HG03558 (cell line): Measurements from ENCODE around the gene FCAMR.
"Not testable (repeated sequence)": the region's sequence is repeated elsewhere in the genome, so short reads cannot be mapped to it uniquely, and the experiment has no call there.

ENCODE experiments used
- ATAC-seq: cut with Tn5 transposase; IDR thresholded peaks from one replicate; pipeline ENCODE4 v1.9.1; 2021; ENCODE audit warnings: moderate number of reproducible peaks; ENCODE audit not compliant: unreplicated experiment; ENCODE audit errors: extremely low read depth

Gene FCAMR

GRCh38 chr1:206939841-206940587 is 30.2 kb downstream of the FCAMR start:
- no peak for ATAC-seq

GRCh38 chr1:206939131-206939530 is 31.1 kb downstream of the FCAMR start:
- no peak for ATAC-seq

DNA sequence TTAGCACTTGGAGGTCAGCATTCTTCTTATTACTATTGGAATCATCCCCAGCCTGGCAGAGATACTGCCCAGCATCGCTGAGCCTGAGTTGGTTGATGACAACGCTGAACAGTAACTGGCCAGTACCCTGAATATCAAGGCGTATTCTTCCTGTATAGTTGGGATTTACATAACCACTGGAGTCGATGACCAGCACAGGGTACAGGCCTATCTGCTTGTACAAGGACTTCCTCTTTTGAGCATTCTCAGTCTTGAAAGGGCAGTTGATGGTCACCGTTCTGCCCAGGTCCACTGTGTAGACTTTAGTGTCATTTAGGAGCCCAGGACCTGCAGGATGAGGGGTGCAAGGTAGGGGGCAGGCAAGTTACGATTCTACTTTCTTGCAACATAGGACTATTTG is 32.8 kb downstream of the FCAMR start:
- no peak for ATAC-seq

DNA sequence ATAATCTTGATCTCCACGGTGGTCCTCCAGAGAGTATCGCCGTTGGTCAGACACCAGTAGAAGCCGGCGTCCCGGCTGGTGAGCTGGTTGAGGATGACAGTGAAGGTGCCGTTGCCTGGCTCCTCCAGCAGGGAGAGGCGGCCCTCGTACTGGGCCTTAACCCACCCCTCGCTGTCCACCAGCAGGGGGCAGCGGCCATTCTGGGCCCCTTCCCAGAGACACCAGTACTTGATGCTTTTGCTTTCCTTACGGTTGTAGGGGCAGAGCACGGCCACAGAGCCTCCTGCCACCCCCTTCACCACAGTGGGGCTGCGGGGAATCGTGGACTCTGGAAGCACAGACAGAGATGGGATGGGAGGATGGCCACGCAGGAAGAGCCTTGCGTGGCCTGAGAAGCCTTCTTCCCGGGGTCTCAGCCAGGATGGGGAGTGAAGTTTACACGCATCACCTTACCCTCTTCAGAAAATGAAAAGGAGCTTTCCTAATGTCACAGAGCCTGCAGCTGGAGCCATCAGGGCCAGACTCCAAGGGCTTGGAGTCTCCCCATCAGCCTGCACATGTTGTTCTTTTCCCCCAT is 34.7 kb downstream of the FCAMR start:
- no peak for ATAC-seq

- no peak for ATAC-seq
Measured at GRCh38 chr1:206933333-206933945, 36.8 kb downstream of the FCAMR start.

DNA sequence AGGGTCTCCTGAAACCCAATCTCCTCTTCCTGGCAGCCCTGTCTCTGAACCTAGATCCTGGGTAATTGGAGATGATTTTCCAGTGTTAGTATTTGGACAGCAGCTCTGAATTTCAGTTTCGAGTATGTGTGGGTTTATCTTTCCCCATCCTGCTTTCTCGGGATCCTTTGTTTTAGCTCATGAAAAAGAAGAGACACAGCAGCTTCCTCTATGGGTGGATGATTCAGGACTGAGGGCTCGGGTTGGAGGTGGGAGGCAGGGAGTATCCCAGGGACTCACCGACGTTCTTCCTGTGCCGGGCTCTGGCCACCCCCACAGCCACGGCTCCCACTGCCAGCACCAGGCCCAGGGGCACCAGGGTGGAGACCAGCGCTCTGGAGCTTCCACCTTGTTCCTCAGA is 38.1 kb downstream of the FCAMR start:
- no peak for ATAC-seq

DNA sequence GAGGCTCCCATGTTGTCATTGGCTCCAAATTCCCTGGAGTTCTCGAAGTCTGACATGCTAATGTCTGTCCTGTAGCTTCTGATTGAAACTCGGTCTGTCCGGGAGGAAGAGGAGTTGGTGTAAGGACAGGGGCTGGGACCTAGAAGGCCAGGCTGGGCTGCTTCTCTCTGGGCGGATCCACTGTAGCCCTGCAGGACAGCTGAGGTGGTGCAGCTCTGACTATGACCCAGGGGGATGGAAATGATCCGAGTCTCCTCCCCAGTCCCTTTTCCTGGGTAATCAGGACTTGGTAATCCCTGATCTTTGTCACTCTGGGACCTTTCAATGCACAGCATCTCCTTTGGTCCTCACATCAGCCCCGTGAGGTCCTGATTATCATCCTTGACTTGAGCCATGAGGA is 38.6 kb downstream of the FCAMR start:
- ATAC-seq, result no peak

- peak; percentile 54 for ATAC-seq
Measured at GRCh38 chr1:206930210-206930798, 40.0 kb downstream of the FCAMR start.

DNA sequence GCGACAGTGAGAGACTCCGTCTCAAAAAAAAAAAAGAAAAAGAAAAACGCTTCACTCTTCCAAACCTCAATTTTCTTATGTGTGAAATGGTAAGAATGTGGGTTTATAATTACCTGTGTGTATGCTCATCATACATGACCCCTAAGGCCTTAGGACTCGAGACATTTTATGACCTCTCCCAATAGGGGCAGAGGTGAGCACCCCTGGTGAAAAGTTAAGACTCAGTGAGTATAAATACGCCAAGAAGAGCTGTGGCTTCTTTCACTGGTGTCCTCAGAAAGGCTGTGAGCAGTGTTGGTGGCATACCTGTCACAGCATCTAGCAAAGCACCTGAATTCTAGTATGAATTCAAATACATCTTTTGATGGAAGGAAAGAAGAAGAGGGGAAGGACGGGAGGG is 40.7 kb downstream of the FCAMR start:
- ATAC-seq, result no peak

GRCh38 chr1:206926286-206926685 is 44.0 kb downstream of the FCAMR start:
- ATAC-seq, result no peak

DNA sequence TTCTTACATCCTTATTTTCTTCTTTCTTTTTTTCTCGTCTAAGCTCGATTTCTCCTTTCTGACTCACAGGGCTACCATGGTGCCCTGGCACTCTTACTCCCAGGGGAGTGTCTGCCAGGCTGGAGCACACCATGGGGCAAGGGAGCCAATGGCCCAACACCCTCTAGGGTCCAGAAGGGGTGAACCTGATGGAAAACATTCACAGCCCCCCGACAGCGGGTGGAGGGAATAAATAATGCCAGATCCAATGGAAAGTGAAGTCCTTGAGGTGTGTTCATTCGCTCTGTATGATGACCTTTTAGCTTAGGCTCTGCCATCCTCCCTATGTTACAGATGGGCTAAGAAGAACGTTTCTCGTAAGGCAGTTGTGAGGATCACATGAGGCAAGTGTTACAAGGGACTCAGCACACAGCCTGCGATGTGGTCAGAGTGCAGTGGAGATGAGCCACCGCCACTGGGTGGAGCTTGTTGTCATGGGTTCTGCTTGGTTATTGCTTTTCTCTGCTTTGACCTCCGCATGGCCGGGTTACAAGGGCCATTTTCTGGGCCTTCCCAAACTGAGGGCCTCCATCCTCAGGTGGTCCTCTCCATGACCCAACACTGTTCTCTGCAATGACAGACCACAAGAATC is 45.0 kb downstream of the FCAMR start:
- ATAC-seq, result peak; percentile 37

GRCh38 chr1:206924592-206925105 is 45.6 kb downstream of the FCAMR start:
- no peak for ATAC-seq

GRCh38 chr1:206923961-206924557 is 46.2 kb downstream of the FCAMR start:
- not testable (repeated sequence) for ATAC-seq

DNA sequence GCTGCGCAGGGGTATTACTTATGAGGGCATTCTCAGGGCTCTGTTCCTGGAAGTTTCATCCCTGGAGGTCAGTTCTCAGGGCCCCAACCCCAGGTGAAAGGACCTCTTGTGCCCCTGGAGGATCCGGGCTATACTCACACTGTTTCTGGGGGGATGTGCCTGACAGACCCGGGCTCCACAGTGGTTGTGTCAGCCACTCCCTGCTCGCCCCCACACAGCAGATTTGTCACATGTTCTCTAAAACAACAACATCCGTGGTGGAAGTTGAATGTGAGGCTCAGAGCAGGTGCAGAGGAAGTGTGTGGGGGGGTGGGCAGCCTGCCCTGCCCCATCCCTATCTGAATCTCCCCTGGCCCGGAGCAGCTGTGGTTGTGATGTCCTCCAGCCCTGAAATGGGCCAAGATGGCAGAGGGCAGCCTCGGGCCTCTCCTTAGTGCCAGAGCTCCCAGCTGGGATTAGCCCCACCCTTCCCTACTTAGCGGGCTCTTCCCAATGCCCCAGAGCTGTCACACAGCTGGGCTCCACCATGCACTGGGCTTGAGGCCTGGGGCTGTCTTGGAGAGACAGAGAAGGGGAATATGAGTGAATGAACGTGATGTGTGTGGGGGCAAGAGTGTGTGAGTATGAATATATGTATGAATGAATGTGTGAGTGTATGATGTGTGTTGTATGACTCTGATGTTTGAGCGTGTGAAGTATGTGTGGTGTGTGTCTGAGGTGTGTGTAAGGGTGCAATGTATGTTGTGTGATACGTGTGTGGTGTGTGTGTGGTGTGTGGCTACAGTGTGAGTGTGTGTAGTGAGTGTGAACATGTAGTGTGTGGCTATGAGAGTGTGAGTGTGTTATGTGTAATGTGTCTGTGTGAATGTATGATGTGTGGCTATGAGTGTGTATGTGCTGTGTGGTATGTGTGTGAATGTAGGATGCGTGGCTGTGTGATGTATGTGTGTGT is 47.0 kb downstream of the FCAMR start:
- ATAC-seq, result peak; percentile 27

GRCh38 chr1:206922524-206922923 is 47.7 kb downstream of the FCAMR start:
- no peak for ATAC-seq

GRCh38 chr1:206921772-206922265 is 48.4 kb downstream of the FCAMR start, which contains the start of gene FCMR:
TSS of gene FCMR (minus strand) at chr1:206921941. CDS start at chr1:206921854, 87 bp downstream.
- no peak for ATAC-seq

- ATAC-seq, result no peak
Measured at GRCh38 chr1:206918076-206918475, 52.2 kb downstream of the FCAMR start.

- no peak for ATAC-seq
Measured at GRCh38 chr1:206916000-206916709, 54.1 kb downstream of the FCAMR start.
